Activated CD4-positive, alpha-beta memory T cell treated with anti-CD3 and anti-CD28 coated beads for 36 hours (primary cell): ENCODE data around the gene ATXN3L. TPM values are rescaled to one million over a fixed set of nuclear protein-coding genes. Genes with fewer than 3 reads are reported as not detected.

Experiments used
- CTCF ChIA-PET: fragments of 350-600 bp; sonication (Branson Sonifier 250); formaldehyde crosslinking; loops from one replicate; lab custom pipeline; 2021; ENCODE audit warnings: antibody characterized with exemption, inconsistent platforms; lab: Charles Lee
- POLR2A ChIA-PET: fragments of 350-600 bp; sonication (Branson Sonifier 250); formaldehyde crosslinking; loops from one replicate; lab custom pipeline; 2021; ENCODE audit warnings: antibody characterized with exemption; lab: Charles Lee
- DNase-seq: peaks from one replicate; pipeline ENCODE4 v3.0.0-alpha.2; 2020
- H3K27ac Mint-ChIP-seq: one replicate; pipeline ENCODE4 v1.8.0; 2021; ENCODE audit warnings: mixed read lengths
- H3K27me3 Mint-ChIP-seq: one replicate; pipeline ENCODE4 v1.8.0; 2021; ENCODE audit warnings: mixed read lengths
- H3K36me3 Mint-ChIP-seq: one replicate; pipeline ENCODE4 v1.8.0; 2021; ENCODE audit warnings: mixed read lengths
- H3K4me1 Mint-ChIP-seq: one replicate; pipeline ENCODE4 v1.8.0; 2021; ENCODE audit warnings: low read depth, mixed read lengths
- H3K4me3 Mint-ChIP-seq: one replicate; pipeline ENCODE4 v1.8.0; 2021; ENCODE audit warnings: mild to moderate bottlenecking, mixed read lengths
- H3K9me3 Mint-ChIP-seq: one replicate; pipeline ENCODE4 v1.8.0; 2021; ENCODE audit warnings: mixed read lengths
- intact Hi-C: fragments of 100-400 bp; cut with micrococcal nuclease; formaldehyde crosslinking; loops from one replicate; pipeline ENCODE4 v1.15.1; 2023
- total RNA-seq, 2 experiments: library from RNA; stranded (reverse); gene quantifications; one replicate each; pipeline ENCODE4 v1.2.3, GENCODE V29; 2021

ATXN3L gene
- total RNA-seq, 2 experiments from 2014 or later, result not detected

DNA sequence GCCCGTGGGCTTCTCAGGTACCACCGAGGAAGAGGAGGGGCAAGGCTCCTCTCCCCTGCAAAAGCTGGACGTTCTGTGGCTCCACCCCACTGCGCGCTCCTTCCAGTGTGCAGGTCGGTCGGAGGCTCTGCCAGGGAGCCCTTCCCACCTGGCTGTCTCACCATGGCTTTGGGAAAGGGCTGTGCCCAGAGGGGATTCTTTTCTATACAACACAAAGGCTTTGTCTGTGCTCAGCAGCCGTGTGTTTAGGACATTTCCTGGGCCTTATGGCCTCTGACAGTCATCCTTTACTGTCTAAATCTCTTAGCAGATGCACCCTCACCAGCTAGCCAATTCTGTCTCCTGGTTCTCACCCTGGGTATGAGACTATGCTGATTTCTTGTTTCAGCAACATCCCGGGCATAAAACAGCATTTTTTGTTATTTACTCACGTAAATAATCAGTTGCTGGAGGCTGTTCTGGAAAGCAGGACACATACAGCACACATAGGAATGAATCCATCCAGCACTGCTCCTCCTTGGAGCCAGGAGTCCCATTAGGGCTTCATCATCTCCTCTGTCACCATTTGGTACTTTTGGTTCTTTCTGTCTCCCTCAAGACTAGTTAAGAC lies 20.4 kb upstream of the ATXN3L start:
- H3K4me3 Mint-ChIP-seq, result no peak overlapping the region
- no peaks in the 10 kb centered on the region for H3K27me3 Mint-ChIP-seq
- CTCF ChIA-PET, result interaction anchor here (0.7 kb wide), 1 partner anchor 374 kb away, joined by 4 read pairs; no protein-coding TSS in a partner anchor
- no peaks in the 10 kb centered on the region for H3K36me3 Mint-ChIP-seq
- no peak for DNase-seq
- H3K4me1 Mint-ChIP-seq, result no peaks in the 10 kb centered on the region
- no peak overlapping the region for H3K27ac Mint-ChIP-seq
- intact Hi-C loops, result no loop called here
- POLR2A ChIA-PET, result no interaction called here
- H3K9me3 Mint-ChIP-seq, result no peaks in the 10 kb centered on the region

DNA sequence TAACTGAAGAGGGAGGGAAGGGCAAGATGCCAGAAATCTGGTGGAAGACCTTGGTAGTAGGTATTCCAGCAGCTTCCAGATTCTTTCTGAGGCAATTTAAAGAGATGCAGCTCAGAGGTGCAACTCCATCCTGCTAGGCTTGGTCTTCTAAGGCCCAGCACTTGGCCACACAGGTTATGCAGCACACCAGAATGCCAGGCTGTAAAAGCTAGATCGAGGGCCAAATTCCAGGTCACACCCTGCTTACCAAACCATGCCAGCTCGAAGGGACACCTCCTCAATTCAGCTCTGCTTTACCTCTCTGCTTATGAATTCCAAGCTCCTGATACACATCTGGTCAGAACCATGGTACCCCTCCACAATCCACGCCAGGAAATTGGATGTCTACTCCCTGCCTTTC lies 19.8 kb upstream of the ATXN3L start:
- H3K27ac Mint-ChIP-seq, result no peak overlapping the region
- CTCF ChIA-PET, result no interaction called here

DNA sequence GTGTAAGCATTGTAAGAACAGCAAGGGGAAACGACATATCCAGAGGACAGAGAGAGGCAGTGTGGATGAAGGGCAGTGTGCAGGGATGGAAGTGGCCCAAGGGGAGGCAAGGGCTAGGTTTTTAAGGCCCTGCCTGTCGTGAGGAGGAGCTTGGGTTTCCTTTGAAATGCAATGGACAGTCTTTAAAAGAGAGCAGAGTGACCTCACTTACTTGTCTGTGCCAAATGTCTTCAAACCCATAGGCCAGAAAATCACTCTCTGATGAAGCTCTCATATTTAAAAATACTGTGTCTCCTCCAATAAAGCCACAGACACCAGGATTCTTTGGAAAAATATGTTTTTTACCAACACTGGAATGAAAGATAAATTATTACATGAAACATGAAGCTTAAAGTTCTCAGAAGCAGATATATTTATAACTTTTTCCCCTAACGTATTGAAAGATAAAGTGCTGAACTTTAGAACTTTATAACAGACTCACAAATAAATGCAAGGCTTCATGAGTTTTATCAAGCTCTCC lies 19.2 kb upstream of the ATXN3L start:
- DNase-seq, result no peak
- Mint-ChIP-seq H3K36me3 (no peaks in the 10 kb centered on the region), H3K4me1 (no peaks in the 10 kb centered on the region), H3K27ac (no peak overlapping the region), H3K27me3 (no peaks in the 10 kb centered on the region), H3K9me3 (no peaks in the 10 kb centered on the region), H3K4me3 (no peak overlapping the region)
- intact Hi-C loops, result no loop called here
- POLR2A ChIA-PET, result no interaction called here
- CTCF ChIA-PET, result no interaction called here

More for the DNA sequence above, 19.8 kb upstream of the ATXN3L start:
- Mint-ChIP-seq H3K36me3 (no peaks in the 10 kb centered on the region), H3K9me3 (no peaks in the 10 kb centered on the region), H3K4me1 (no peaks in the 10 kb centered on the region), H3K4me3 (no peak overlapping the region), H3K27me3 (no peaks in the 10 kb centered on the region)
- no peak for DNase-seq
- intact Hi-C loops, result no loop called here
- POLR2A ChIA-PET, result no interaction called here

DNA sequence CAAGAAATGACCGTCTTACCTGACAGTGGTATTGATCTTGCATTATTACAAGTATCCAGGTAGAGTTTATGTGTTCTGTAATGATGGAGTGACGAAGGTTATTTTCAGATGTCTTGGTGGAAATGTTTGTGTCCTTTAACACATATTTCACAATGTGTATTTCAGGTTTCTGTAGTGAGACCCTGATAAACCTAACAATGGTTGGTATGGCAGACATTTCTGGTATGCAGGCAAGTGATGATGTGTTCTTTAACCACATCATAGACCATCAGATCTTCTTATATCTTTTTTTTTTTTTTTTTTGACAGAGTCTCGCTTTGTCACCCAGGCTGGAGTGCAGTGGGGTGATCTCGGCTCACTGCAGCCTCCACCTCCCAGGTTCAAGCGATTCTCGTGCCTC lies 14.6 kb upstream of the ATXN3L start:
- Mint-ChIP-seq H3K4me3 (no peak overlapping the region), H3K9me3 (no peaks in the 10 kb centered on the region), H3K4me1 (no peaks in the 10 kb centered on the region), H3K27ac (no peak overlapping the region), H3K27me3 (no peaks in the 10 kb centered on the region), H3K36me3 (no peaks in the 10 kb centered on the region)
- no peak for DNase-seq
- CTCF ChIA-PET, result no interaction called here
- intact Hi-C loops, result no loop called here
- POLR2A ChIA-PET, result no interaction called here

DNA sequence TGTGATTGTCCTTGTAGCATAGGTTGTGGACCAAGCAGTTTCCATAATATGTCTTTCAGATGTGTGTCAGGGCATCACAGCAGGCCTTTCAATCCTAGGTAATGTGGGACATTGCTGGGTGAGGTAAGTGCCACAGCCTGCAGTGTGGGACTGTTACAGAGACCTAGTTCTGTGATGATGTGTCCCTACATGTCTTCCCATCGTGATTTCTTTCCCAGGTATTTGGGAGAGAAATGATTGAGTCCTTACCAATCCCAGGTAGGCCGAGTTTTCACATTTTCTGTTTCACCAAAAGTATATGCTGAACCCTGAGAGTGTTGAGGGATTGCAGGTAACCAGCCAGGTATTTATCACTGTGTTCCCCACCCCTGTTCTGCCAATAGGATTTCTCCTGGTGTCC lies 10.6 kb upstream of the ATXN3L start:
- POLR2A ChIA-PET, result no interaction called here
- Mint-ChIP-seq H3K4me3 (no peak overlapping the region), H3K4me1 (no peaks in the 10 kb centered on the region), H3K27me3 (no peaks in the 10 kb centered on the region), H3K9me3 (no peaks in the 10 kb centered on the region), H3K36me3 (no peaks in the 10 kb centered on the region), H3K27ac (no peak overlapping the region)
- CTCF ChIA-PET, result no interaction called here
- no peak for DNase-seq
- intact Hi-C loops, result no loop called here

DNA sequence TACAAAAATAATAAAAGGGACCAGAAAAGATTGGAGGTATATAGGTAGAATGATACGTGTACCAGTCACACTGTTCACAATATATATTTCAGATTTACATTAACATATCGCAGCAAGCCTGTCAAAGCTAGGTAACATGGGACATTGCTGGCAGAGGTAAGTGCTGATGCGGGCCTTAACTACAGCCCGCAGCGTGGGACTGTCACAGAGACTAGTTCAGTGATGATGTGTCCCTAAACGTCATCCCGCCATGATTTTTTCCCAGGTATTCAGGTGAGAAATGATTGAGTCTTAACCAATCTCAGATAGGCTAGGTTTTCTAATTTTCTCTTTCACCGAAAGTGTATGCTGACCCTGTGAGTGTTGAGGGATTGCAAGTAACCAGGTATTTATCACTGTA lies 7.8 kb upstream of the ATXN3L start:
- DNase-seq, result no peak
- POLR2A ChIA-PET, result no interaction called here
- Mint-ChIP-seq H3K36me3 (no peaks in the 10 kb centered on the region), H3K27ac (no peak overlapping the region), H3K27me3 (no peaks in the 10 kb centered on the region), H3K4me3 (no peak overlapping the region), H3K4me1 (no peaks in the 10 kb centered on the region), H3K9me3 (no peaks in the 10 kb centered on the region)
- CTCF ChIA-PET, result no interaction called here
- intact Hi-C loops, result no loop called here

DNA sequence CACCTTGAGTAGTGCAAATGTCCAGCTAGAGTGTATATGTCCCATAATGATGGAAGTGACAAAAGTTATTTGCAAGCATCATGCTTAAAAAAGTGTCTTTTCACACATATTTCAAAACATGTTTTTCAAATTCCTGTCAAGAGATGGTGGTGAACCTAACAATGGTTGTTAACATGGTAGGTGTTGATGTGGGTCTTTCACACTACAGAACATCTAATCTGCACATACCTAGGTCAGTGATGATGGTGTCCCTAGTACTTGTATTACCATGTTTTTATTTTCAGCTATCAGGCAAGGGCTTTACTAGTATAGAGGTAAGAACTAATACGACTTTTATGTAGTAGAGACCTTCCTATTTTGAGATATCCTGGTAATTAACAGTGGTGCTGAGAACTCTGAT lies 3.4 kb upstream of the ATXN3L start:
- POLR2A ChIA-PET, result no interaction called here
- Mint-ChIP-seq H3K4me1 (no peaks in the 10 kb centered on the region), H3K36me3 (no peaks in the 10 kb centered on the region), H3K4me3 (no peak overlapping the region), H3K27me3 (no peaks in the 10 kb centered on the region), H3K9me3 (no peaks in the 10 kb centered on the region), H3K27ac (no peak overlapping the region)
- intact Hi-C loops, result no loop called here
- CTCF ChIA-PET, result no interaction called here
- DNase-seq, result no peak

DNA sequence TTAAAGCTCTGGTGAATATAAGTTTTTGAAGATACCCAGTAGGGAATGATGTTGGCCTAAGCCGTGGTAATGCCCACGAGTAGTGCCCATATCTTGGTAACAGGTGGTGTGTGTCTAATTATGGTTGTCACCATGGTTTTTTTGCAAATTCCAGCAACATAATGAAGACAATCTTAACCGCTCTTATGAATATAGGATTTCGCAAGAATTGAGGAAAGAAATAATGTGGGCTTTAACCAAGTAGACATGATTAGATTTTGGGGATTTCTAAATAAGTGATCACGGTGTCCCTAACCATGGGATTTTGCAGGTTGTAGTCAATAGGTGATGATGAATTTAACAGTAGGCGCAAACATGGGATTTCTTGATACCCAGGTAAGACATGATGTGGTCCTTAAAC lies 2.5 kb downstream of the ATXN3L start:
- ChIA-PET POLR2A (no interaction called here), CTCF (no interaction called here)
- Mint-ChIP-seq H3K27me3 (no peaks in the 10 kb centered on the region), H3K36me3 (no peaks in the 10 kb centered on the region), H3K4me1 (no peaks in the 10 kb centered on the region), H3K27ac (no peak overlapping the region), H3K9me3 (no peaks in the 10 kb centered on the region), H3K4me3 (no peak overlapping the region)
- no peak for DNase-seq
- intact Hi-C loops, result no loop called here

DNA sequence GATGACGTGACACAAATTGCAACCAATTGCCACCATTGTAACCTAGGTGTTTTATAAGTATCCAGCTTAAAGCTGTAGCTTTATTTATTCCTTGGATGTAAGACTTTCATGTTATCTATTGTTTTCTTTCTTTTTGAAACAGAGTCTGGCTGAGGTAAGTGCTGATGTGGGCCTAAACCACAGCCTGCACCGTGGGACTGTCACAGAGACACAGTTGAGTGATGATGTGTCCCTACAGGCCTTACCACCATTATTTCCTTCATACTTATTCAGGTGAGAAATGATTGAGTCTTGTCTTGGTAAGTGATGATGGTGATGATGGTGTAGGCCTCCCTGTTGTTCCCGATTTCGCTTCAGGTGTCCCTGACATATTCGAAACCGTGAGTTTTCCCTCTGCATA lies 8.3 kb downstream of the ATXN3L start:
- CTCF ChIA-PET, result no interaction called here
- intact Hi-C loops, result no loop called here
- POLR2A ChIA-PET, result no interaction called here
- no peaks in the 10 kb centered on the region for H3K9me3 Mint-ChIP-seq
- H3K27me3 Mint-ChIP-seq, result no peaks in the 10 kb centered on the region
- H3K4me3 Mint-ChIP-seq, result no peak overlapping the region
- no peak for DNase-seq
- no peaks in the 10 kb centered on the region for H3K36me3 Mint-ChIP-seq
- no peak overlapping the region for H3K27ac Mint-ChIP-seq
- H3K4me1 Mint-ChIP-seq, result no peaks in the 10 kb centered on the region

DNA sequence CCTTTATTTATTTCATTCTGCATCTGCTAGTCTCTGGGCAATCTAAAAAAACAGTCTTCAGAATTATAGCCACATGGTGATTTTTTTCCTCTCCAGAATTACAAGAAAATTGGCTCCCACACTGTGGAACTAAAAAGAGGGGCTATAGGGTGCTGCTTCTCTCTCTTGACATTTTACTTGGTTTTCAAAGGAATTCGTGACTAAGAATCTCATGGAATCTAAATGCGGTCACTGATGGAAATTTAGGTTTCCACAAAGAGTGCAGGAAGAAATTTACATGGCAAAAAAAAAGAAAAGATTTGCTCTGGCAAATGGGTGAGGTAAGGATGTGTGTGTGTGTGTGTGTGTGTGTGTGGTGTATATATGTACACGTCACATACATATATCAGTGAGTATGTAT lies 10.2 kb downstream of the ATXN3L start:
- ChIA-PET CTCF (no interaction called here), POLR2A (no interaction called here)
- no peaks in the 10 kb centered on the region for H3K36me3 Mint-ChIP-seq
- H3K9me3 Mint-ChIP-seq, result no peaks in the 10 kb centered on the region
- no peaks in the 10 kb centered on the region for H3K4me1 Mint-ChIP-seq
- no peak overlapping the region for H3K4me3 Mint-ChIP-seq
- no peak overlapping the region for H3K27ac Mint-ChIP-seq
- H3K27me3 Mint-ChIP-seq, result no peaks in the 10 kb centered on the region
- intact Hi-C loops, result no loop called here
- no peak for DNase-seq

DNA sequence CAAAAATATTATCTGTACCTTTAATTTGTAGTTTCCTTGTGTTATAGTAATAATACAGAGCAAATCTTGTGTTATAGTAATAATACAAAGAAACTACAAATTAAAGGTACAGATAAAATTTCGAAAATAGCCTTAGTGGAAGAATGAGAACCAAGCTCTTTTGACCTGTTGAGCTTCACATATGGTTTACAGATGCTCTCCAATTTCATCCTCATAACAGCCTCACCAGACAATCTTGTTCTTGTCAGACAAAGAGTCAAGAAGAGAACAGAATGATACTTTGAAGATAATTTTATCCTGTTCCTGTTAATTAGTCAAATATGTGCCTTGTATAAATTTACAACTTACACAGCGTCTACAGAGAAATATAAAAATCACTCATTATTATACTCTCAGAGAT lies 12.8 kb downstream of the ATXN3L start:
- Mint-ChIP-seq H3K36me3 (peaks cover 4% of the 10 kb centered on the region), H3K27me3 (no peaks in the 10 kb centered on the region), H3K4me3 (no peak overlapping the region), H3K9me3 (no peaks in the 10 kb centered on the region), H3K4me1 (peaks cover 8% of the 10 kb centered on the region), H3K27ac (no peak overlapping the region)
- intact Hi-C loops, result no loop called here
- CTCF ChIA-PET, result no interaction called here
- POLR2A ChIA-PET, result no interaction called here
- DNase-seq, result no peak

DNA sequence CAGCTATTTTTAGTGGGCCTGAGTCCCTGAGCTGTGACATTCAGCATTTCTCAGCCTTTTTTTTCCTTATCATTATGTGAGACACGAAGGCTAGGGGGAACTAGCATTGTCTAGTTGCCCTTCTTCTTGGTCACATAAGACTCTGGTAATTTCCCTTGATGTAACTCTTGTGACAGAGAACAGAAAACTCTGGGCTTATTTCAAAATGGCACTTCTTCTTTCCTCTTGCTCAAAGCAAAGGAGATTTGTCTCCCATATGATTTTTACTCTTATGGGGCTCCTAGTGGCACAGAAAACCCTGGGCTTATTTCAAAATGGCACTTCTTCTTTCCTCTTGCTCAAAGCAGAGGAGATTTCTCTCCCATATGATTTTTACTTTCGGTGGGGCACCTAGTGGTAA lies 14.7 kb downstream of the ATXN3L start:
- POLR2A ChIA-PET, result no interaction called here

DNA sequence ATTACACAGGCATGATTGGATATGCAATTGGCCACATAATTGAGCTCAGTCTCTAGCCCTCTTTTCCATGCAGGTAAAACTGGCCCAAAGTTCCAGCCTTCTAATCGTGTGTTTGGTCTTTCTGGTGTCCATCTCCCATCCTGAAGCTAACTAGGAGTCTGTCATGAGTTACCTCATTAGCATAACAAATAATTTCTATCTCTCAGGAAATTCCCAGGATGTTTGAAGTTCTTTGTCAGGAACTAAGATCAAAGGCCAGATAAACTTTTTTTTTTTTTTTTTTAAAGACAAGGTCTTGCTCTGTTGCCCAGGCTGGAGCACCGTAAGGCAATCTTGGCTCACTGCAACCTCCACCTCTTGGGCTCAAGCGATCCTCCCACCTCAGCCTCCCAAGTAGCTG lies 15.8 kb downstream of the ATXN3L start:
- intact Hi-C loops, result no loop called here
- no peak overlapping the region for H3K27ac Mint-ChIP-seq
- H3K4me1 Mint-ChIP-seq, result peaks cover 21% of the 10 kb centered on the region
- POLR2A ChIA-PET, result no interaction called here
- H3K4me3 Mint-ChIP-seq, result no peak overlapping the region
- DNase-seq, result no peak
- no peaks in the 10 kb centered on the region for H3K27me3 Mint-ChIP-seq
- H3K9me3 Mint-ChIP-seq, result no peaks in the 10 kb centered on the region
- peaks cover 4% of the 10 kb centered on the region for H3K36me3 Mint-ChIP-seq
- CTCF ChIA-PET, result no interaction called here

More for the DNA sequence above, 14.7 kb downstream of the ATXN3L start:
- Mint-ChIP-seq H3K9me3 (no peaks in the 10 kb centered on the region), H3K4me1 (peaks cover 19% of the 10 kb centered on the region), H3K36me3 (peaks cover 4% of the 10 kb centered on the region), H3K4me3 (no peak overlapping the region), H3K27ac (no peak overlapping the region), H3K27me3 (no peaks in the 10 kb centered on the region)
- intact Hi-C loops, result no loop called here
- CTCF ChIA-PET, result no interaction called here
- DNase-seq, result no peak
